Left ventricle myocardium inferior (tissue), 1 donor: ENCODE measurements around the gene OR7C1. TPM values are rescaled to one million over a fixed set of nuclear protein-coding genes. Genes with fewer than 3 reads are reported as not detected.

Experiments used
- total RNA-seq: library from RNA; stranded (reverse); fragmentation: NEBNext Ultra II Directional; extraction: Animal tissue kit (Norgen Biotek cat#: 25700); gene quantifications from one replicate; pipeline ENCODE4 v1.2.1, GENCODE V29; 2021
- donor health status: DM: no; HTN: yes; CAD: no; lungs with severe emphysema.

OR7C1 gene
- total RNA-seq, 1 donor from 2014 or later: not detected

Other genes starting within 250 kb of the OR7C1 start
- gene ADGRE3, start 160.3 kb downstream of the OR7C1 start, total RNA-seq: not detected
- 6.5 TPM for gene ZNF333, start 145.1 kb downstream of the OR7C1 start, total RNA-seq
- 0.63 TPM for gene ADGRE2, start 56.6 kb downstream of the OR7C1 start, total RNA-seq
- gene OR7A5, start within 50 bp of the OR7C1 start, total RNA-seq: not detected
- not detected for gene OR7A10, start 13.7 kb upstream of the OR7C1 start, total RNA-seq
- gene OR7A17, start 50.9 kb upstream of the OR7C1 start, total RNA-seq: not detected
- not detected for gene OR7C2, start 106.3 kb upstream of the OR7C1 start, total RNA-seq
- not detected for gene SLC1A6, start 144.7 kb upstream of the OR7C1 start, total RNA-seq
- gene CASP14, start 214.3 kb upstream of the OR7C1 start, total RNA-seq: not detected
- not detected for gene OR1I1, start 247.0 kb upstream of the OR7C1 start, total RNA-seq